KMS-11 (cell line): Measurements from ENCODE around the gene SLC27A4.

ENCODE experiments used
- H2AFZ ChIP-seq: fragments of 200-600 bp; sonication (generic); 2 replicates; pipeline ENCODE4 v1.6.1; 2016; ENCODE audit warnings: antibody characterized with exemption, mixed run types, low read depth
- H3K27ac ChIP-seq: fragments of 200-600 bp; sonication (generic); 2 replicates; pipeline ENCODE4 v1.6.1; 2016; ENCODE audit warnings: mild to moderate bottlenecking, mixed run types
- H3K27me3 ChIP-seq: fragments of 200-600 bp; sonication (generic); 2 replicates; pipeline ENCODE4 v1.6.1; 2017; ENCODE audit warnings: mild to moderate bottlenecking, low read depth, mixed run types, moderate library complexity; ENCODE audit not compliant: insufficient read depth
- H3K36me3 ChIP-seq: fragments of 200-600 bp; sonication (generic); 2 replicates; pipeline ENCODE4 v1.6.1; 2017; ENCODE audit warnings: mild to moderate bottlenecking, mixed run types; ENCODE audit not compliant: insufficient read depth
- H3K4me1 ChIP-seq: fragments of 200-600 bp; sonication (generic); 2 replicates; pipeline ENCODE4 v1.6.1; 2016; ENCODE audit warnings: mild to moderate bottlenecking, low read depth, mixed run types; ENCODE audit not compliant: poor library complexity, severe bottlenecking
- H3K4me2 ChIP-seq: fragments of 200-600 bp; sonication (generic); 2 replicates; pipeline ENCODE4 v1.7.0; 2016; ENCODE audit warnings: mild to moderate bottlenecking, mixed run types
- H3K4me3 ChIP-seq: fragments of 200-600 bp; sonication (generic); IDR thresholded peaks from 2 replicates; pipeline ENCODE4 v1.6.1; 2017; ENCODE audit warnings: low read depth, low read length, mixed read lengths; ENCODE audit not compliant: insufficient read depth
- H3K79me2 ChIP-seq: fragments of 200-600 bp; sonication (generic); 2 replicates; pipeline ENCODE4 v1.6.1; 2016; ENCODE audit warnings: low read depth, mixed run types; ENCODE audit not compliant: insufficient read depth
- H3K9ac ChIP-seq: fragments of 200-600 bp; sonication (generic); 2 replicates; pipeline ENCODE4 v1.6.1; 2016; ENCODE audit warnings: mild to moderate bottlenecking, mixed run types
- H4K20me1 ChIP-seq: fragments of 200-600 bp; sonication (generic); 2 replicates; pipeline ENCODE4 v1.6.1; 2016; ENCODE audit warnings: mild to moderate bottlenecking, mixed run types; ENCODE audit not compliant: insufficient read depth
- TF ChIP-seq, protein P1 (sequence below): fragments of 200-600 bp; sonication (generic); conservative IDR thresholded peaks from 2 replicates; pipeline ENCODE4 v1.6.1; 2017; ENCODE audit warnings: low read depth, mild to moderate bottlenecking, antibody characterized with exemption, low read length, moderate library complexity, mixed read lengths

The SLC27A4 gene

DNA sequence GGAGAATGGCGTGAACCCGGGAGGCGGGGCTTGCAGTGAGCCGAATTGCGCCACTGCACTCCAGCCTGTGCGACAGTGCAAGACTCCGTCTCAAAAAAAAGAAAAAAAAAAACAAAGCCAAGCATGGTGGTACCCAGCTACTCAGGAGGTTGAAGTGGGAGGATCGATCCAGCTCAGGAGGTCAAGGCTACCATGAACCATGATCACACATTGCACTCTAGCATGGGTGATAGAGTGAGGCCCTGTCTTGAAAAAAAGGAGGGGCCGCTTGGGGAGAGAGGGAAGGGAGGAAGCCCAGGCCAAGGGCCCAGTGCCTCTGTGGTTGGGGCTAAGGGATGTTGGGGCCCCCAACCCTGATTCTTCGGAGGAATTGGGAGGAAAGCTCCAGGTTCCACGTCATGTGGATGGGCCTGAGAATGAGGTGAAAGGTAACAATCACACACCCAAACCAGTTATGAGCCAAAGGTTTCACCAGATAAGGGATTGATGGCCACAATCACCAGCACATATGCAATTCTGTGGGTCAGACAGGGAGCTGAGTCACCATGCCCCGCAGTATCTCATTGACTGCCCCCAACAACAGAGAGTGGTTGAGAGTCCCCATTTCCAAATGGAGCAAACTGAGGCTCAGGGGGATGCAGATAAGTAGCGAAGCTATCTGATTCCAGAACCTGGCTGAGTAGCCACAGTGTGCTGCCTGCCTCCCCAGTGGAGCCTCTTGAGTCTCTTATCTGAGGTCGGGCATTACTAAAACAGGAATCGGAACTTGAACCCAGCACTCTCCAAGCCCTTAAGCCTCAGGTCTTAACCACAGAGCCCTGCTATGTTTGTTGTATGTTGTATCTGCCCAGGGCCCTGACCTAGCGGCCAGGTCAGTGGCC lies 43.7 kb upstream of the SLC27A4 start:
- Histone ChIP-seq H3K4me2 (no peak overlapping the region), H3K27me3 (no peaks in the 10 kb centered on the region), H3K27ac (no peak overlapping the region), H3K4me3 (no peak overlapping the region), H3K9ac (no peak overlapping the region), H4K20me1 (no peaks in the 10 kb centered on the region), H3K4me1 (no peaks in the 10 kb centered on the region), H3K79me2 (no peaks in the 10 kb centered on the region), H3K36me3 (no peaks in the 10 kb centered on the region), H2AFZ (no peak overlapping the region)
- TF ChIP-seq, protein P1, sequence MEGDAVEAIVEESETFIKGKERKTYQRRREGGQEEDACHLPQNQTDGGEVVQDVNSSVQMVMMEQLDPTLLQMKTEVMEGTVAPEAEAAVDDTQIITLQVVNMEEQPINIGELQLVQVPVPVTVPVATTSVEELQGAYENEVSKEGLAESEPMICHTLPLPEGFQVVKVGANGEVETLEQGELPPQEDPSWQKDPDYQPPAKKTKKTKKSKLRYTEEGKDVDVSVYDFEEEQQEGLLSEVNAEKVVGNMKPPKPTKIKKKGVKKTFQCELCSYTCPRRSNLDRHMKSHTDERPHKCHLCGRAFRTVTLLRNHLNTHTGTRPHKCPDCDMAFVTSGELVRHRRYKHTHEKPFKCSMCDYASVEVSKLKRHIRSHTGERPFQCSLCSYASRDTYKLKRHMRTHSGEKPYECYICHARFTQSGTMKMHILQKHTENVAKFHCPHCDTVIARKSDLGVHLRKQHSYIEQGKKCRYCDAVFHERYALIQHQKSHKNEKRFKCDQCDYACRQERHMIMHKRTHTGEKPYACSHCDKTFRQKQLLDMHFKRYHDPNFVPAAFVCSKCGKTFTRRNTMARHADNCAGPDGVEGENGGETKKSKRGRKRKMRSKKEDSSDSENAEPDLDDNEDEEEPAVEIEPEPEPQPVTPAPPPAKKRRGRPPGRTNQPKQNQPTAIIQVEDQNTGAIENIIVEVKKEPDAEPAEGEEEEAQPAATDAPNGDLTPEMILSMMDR = no peak

DNA sequence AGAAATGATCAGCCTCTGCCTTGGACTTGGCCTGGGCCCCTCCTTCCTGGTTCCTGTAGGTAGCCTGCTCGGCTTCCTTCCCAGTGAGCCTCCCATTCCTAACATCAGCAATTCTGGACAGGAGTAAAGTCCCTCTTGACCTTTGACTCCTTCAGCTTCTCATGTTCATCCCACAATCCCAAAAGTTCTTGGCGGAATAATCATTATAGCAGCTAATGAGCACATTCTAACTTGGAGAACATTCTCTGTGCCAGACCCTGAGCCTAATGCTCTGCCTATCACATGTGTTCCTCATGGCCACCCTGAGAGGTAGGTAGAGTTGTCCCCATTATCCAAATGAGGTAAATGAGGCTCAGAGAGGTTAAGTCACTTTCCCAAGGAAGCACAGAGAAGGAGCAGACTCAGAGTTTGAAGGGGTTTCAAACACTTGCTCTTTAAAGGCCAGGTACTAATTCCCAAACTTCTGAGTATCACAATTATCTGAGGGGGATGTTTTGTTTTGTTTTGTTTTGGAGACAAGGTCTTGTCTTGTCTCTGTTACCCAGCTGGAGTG lies 43.0 kb upstream of the SLC27A4 start:
- no peak overlapping the region for H3K4me2 ChIP-seq
- H2AFZ ChIP-seq = no peak overlapping the region
- no peaks in the 10 kb centered on the region for H3K79me2 ChIP-seq
- no peak overlapping the region for H3K27ac ChIP-seq
- no peaks in the 10 kb centered on the region for H4K20me1 ChIP-seq
- H3K27me3 ChIP-seq = no peaks in the 10 kb centered on the region
- H3K36me3 ChIP-seq = no peaks in the 10 kb centered on the region
- no peak overlapping the region for H3K9ac ChIP-seq
- H3K4me3 ChIP-seq = no peak overlapping the region
- TF ChIP-seq, protein P1 = no peak
- H3K4me1 ChIP-seq = no peaks in the 10 kb centered on the region

DNA sequence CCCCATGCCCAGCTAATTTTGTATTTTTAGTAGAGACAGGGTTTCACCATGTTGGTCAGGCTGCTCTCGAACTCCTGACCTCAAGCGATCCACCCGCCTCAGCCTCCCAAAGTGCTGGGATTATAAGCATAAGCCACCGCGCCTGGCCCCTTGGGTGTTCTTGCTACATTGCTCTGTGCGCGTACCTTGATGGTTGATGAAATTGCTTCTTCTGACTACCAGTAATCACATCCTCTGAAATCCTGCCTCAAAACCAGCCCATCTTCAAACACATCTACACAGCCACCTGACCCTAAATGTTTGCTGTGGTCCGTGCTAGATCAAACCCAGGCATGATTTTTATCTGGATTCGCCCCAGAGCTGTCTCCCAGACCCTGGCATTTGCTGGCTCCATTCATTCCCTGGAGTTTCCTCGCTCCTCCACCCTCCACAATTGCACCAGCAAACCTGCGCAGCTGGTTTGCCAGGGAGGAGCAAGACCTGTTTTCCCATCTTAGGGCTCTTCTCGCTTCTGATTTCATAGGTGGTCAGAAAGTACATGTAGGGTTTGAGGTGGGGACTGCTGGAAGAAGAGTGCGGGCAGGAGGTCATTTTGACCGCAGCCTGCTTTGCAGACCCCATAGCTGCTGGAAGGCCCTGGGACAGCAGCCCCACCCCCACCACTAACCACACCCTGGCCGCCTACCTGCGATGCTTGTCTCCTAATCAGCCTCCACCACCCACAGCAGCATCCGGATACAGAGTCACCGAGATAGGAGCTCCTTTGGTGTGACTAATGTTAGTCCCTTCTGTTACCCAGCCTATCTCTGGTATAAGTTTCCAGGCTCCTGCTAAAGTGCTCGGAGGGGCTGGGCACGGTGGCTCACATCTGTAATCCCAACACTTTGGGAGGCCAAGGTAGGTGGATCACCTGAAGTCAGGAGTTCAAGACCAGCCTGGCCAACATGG lies 41.5 kb upstream of the SLC27A4 start:
- Histone ChIP-seq H2AFZ (no peak overlapping the region), H3K27me3 (no peaks in the 10 kb centered on the region), H3K36me3 (no peaks in the 10 kb centered on the region), H3K4me1 (no peaks in the 10 kb centered on the region), H3K9ac (no peak overlapping the region), H3K4me3 (no peak overlapping the region), H3K79me2 (no peaks in the 10 kb centered on the region), H3K4me2 (no peak overlapping the region), H3K27ac (no peak overlapping the region), H4K20me1 (no peaks in the 10 kb centered on the region)
- TF ChIP-seq, protein P1 = no peak

DNA sequence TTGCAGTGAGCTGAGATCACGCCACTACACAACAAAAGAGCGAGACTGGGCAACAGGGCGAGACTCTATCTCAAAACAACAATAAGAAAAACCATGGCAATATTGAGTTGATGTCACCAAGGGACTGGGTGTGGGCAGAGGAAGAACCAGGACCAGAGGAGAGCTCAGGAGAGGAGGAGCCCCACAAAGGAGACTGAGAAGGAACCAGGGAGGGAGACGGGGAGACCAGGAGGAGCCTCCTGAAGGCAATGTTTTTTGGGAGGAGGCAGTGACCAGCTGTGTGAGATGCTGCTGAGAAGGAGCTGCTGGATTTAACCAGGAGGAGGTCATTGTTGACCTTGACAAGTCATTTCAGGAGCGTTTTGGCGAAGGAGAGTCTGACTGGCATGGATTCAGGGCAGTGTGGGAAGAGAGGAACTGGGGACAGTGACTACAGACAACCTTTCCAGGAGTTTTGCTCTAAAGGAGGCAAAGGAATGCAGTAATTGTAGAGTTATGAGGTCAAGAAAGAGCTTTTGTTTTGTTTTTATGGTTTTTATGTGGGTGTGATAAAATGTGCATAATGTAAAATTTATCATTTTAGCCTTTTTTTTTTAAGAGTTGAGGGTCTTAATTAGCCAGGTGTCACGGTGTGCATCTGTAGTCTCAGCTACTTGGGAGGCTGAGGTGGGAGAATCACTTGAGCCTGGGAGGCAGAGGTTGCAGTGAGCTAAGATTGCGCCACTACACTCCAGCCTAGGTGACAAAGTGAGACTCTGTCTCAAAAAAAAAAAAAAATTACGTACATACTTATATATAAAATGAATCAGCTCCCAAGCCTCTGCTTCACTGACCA lies 36.0 kb upstream of the SLC27A4 start:
- Histone ChIP-seq H3K4me3 (no peak overlapping the region), H3K27me3 (no peaks in the 10 kb centered on the region), H3K36me3 (no peaks in the 10 kb centered on the region), H3K79me2 (no peaks in the 10 kb centered on the region), H3K4me2 (no peak overlapping the region), H2AFZ (no peak overlapping the region), H3K4me1 (no peaks in the 10 kb centered on the region), H3K27ac (no peak overlapping the region), H4K20me1 (no peaks in the 10 kb centered on the region), H3K9ac (no peak overlapping the region)
- TF ChIP-seq, protein P1 = no peak
